K562 (cell line): ENCODE results near the gene AMFR. TPM values are rescaled to one million over a fixed set of nuclear protein-coding genes. Genes with fewer than 3 reads are reported as not detected.

Experiments
- CREB3 ChIP-seq: fragments of 450-650 bp; conservative IDR thresholded peaks from 2 replicates; pipeline ENCODE4 v1.6.1; 2016; ENCODE audit warnings: missing genetic modification characterization, low read depth, mild to moderate bottlenecking, missing compliant biosample characterization, moderate library complexity
- CSDE1 ChIP-seq, 2 experiments: fragments of 450-650 bp; IDR thresholded peaks; 2 replicates each; pipeline ENCODE4 v1.6.1; 2016; ENCODE audit warnings: mild to moderate bottlenecking in 1 of 2
- DPF2 ChIP-seq: fragments of 450-650 bp; IDR thresholded peaks from 2 replicates; pipeline ENCODE4 v1.6.1; 2016
- FOSL1 ChIP-seq: fragments of 200-800 bp; sonication (Bioruptor generic); conservative IDR thresholded peaks from 2 replicates; pipeline ENCODE4 v1.6.1; 2016; ENCODE audit warnings: missing genetic modification characterization, missing compliant biosample characterization
- KLF6 ChIP-seq: fragments of 250-450 bp; sonication (Bioruptor Pico); IDR thresholded peaks from 2 replicates; pipeline ENCODE4 v1.4.0; 2020; ENCODE audit warnings: mild to moderate bottlenecking, moderate library complexity, borderline replicate concordance
- LEF1 ChIP-seq: fragments of 450-650 bp; IDR thresholded peaks from 2 replicates; pipeline ENCODE4 v1.6.1; 2016; ENCODE audit warnings: mild to moderate bottlenecking
- MLX ChIP-seq, 2 experiments: fragments of 450-650 bp in 1 of 2; sonication (generic) in 1 of 2; formaldehyde crosslinking; conservative IDR thresholded peaks; 2 replicates each; pipeline versions ENCODE4 v1.4.0 to v1.8.1; 2020 to 2022; ENCODE audit warnings: mild to moderate bottlenecking in 1 of 2, missing genetic modification reagents in 1 of 2
- PHF21A ChIP-seq: fragments of 450-650 bp; IDR thresholded peaks from 2 replicates; pipeline ENCODE4 v1.6.1; 2017; ENCODE audit warnings: low read depth, borderline replicate concordance
- PML ChIP-seq: IDR thresholded peaks from 2 replicates; pipeline ENCODE4 v1.6.1; 2012; ENCODE audit warnings: low read length, inconsistent platforms
- SPI1 ChIP-seq: IDR thresholded peaks from 2 replicates; pipeline ENCODE4 v1.6.1; 2011; ENCODE audit warnings: low read depth, low read length, control low read depth, borderline replicate concordance
- TAL1 ChIP-seq: fragments of 450-650 bp; IDR thresholded peaks from 2 replicates; pipeline ENCODE4 v1.6.1; 2016; ENCODE audit warnings: mild to moderate bottlenecking
- TCF7 ChIP-seq: sonication (generic); IDR thresholded peaks from 2 replicates; pipeline ENCODE4 v1.6.1; 2016; ENCODE audit warnings: antibody characterized with exemption, borderline replicate concordance
- TOE1 ChIP-seq, 2 experiments: fragments of 450-650 bp in 1 of 2; sonication (generic) in 1 of 2; formaldehyde crosslinking in 1 of 2; IDR thresholded peaks; 2 replicates each; pipeline versions ENCODE4 v1.7.1 to v1.8.0; 2016 to 2022; ENCODE audit warnings: borderline replicate concordance in 2 of 2, mild to moderate bottlenecking in 2 of 2, antibody characterized with exemption in 1 of 2, inconsistent platforms in 1 of 2, low read depth in 1 of 2, missing genetic modification reagents in 1 of 2, moderate library complexity in 1 of 2
- TRIM24 ChIP-seq, 2 experiments: fragments of 450-650 bp; IDR thresholded peaks; 2 replicates each; pipeline ENCODE4 v1.6.1; 2016
- ZFP91 ChIP-seq: sonication (generic); formaldehyde crosslinking; IDR thresholded peaks from 2 replicates; pipeline ENCODE4 v1.8.0; 2022; ENCODE audit warnings: mild to moderate bottlenecking, missing genetic modification reagents
- ZNF696 ChIP-seq: fragments of 250-450 bp; sonication (Bioruptor Pico); conservative IDR thresholded peaks from 2 replicates; pipeline ENCODE4 v1.4.0; 2020; ENCODE audit warnings: mild to moderate bottlenecking, moderate library complexity
- ZNF764 ChIP-seq: fragments of 250-450 bp; sonication (Bioruptor Pico); IDR thresholded peaks from 2 replicates; pipeline ENCODE4 v1.4.0; 2020; ENCODE audit warnings: low read depth, mild to moderate bottlenecking, moderate library complexity
- polyA plus RNA-seq, 8 experiments: library from polyadenylated mRNA; depleted of rRNA in 4 of 8; stranded (reverse) in 5 of 8; unstranded in 3 of 8; fragments of >200 nt; fragmentation: Nextera tagmentation in 2 of 8; fragmentation: Illumina TruSeq in 1 of 8; extraction: Ambion mirVana in 2 of 8; extraction: Trizol in 1 of 8; gene quantifications; 2 replicates each; pipeline versions ENCODE4 v1.2.1 to v1.2.3, GENCODE V29; 2011 to 2014; ENCODE audit warnings: inconsistent platforms in 1 of 8, missing spikeins in 1 of 8
- total RNA-seq, 7 experiments: library from RNA; depleted of rRNA in 6 of 7; stranded (reverse); fragments of >200 nt in 6 of 7; fragmentation: Illumina TruSeq in 2 of 7; extraction: Trizol in 2 of 7; gene quantifications; 2 replicates each; pipeline versions ENCODE4 v1.2.1 to v1.2.3, GENCODE V29; 2011 to 2021; ENCODE audit warnings: low replicate concordance in 1 of 7
- TF ChIP-seq, protein P1 (sequence below): fragments of 450-650 bp; IDR thresholded peaks from 2 replicates; pipeline ENCODE4 v1.7.0; 2016; ENCODE audit warnings: borderline replicate concordance
- TF ChIP-seq, protein P2 (sequence below): fragments of 450-650 bp; IDR thresholded peaks from 2 replicates; pipeline ENCODE4 v1.6.1; 2014; ENCODE audit warnings: low read depth, mild to moderate bottlenecking, moderate library complexity, borderline replicate concordance

The AMFR gene
- total and polyA plus RNA-seq, 9 of the 15 experiments (the other 6 are each of a cell fraction or from before 2014, with no cell fraction given) = 15.6 to 113 (median 58.4) TPM

DNA sequence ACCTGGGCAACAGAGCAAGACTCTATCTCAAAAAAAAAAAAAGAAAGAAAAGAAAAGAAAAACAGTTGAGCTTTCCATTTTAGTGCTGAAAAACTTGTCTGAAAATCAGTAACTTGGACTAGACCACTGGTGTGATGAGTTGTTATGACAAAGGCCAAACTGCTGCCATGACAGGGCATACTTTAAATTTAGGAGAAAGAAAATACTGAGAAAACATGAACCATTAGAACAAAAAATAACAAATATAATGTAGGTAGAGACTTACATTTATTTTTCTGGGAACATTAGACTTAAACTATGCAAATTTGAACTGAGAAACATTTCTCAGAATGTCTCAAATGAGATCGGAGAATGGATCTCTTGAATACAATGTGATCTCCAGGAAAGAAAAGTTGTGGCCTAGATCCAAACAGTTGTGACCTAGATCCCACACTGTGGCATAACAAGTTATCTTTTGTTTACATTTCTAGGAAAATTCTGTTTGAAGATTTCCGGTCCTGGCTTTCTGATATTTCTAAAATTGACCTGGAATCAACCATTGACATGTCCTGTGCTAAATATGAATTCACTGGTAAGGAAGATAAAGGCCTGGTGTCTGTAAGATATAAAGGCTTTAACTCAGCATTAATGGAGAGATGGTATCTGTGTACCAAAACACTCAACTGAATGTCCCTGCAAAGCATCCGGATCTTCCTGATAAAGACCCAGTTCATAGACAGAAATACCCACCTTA is 36.9 kb upstream of the AMFR start (continued):
- peak; percentile 95 for TF ChIP-seq TAL1
- TF ChIP-seq, protein P1, sequence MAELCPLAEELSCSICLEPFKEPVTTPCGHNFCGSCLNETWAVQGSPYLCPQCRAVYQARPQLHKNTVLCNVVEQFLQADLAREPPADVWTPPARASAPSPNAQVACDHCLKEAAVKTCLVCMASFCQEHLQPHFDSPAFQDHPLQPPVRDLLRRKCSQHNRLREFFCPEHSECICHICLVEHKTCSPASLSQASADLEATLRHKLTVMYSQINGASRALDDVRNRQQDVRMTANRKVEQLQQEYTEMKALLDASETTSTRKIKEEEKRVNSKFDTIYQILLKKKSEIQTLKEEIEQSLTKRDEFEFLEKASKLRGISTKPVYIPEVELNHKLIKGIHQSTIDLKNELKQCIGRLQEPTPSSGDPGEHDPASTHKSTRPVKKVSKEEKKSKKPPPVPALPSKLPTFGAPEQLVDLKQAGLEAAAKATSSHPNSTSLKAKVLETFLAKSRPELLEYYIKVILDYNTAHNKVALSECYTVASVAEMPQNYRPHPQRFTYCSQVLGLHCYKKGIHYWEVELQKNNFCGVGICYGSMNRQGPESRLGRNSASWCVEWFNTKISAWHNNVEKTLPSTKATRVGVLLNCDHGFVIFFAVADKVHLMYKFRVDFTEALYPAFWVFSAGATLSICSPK = no peak
- TF ChIP-seq LEF1 = peak; percentile 84
- peak; percentile 46 to 75; a peak in 3 of 4 replicates for TF ChIP-seq TRIM24 (IDR thresholded peaks at IDR 0.05)
- no peak for TF ChIP-seq ZFP91 (CRISPR knock-in tag)
- no peak for TF ChIP-seq PHF21A
- TF ChIP-seq TCF7 = 0 out of 2 replicates have a peak, but pooled peaks have one; percentile 70
- no peak for TF ChIP-seq ZNF764 (CRISPR knock-in tag)
- TF ChIP-seq CREB3 (tag) = 0 out of 2 replicates have a peak, but pooled peaks have one; percentile 39
- TF ChIP-seq, protein P2, sequence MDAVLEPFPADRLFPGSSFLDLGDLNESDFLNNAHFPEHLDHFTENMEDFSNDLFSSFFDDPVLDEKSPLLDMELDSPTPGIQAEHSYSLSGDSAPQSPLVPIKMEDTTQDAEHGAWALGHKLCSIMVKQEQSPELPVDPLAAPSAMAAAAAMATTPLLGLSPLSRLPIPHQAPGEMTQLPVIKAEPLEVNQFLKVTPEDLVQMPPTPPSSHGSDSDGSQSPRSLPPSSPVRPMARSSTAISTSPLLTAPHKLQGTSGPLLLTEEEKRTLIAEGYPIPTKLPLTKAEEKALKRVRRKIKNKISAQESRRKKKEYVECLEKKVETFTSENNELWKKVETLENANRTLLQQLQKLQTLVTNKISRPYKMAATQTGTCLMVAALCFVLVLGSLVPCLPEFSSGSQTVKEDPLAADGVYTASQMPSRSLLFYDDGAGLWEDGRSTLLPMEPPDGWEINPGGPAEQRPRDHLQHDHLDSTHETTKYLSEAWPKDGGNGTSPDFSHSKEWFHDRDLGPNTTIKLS = 0 out of 2 replicates have a peak, but pooled peaks have one; percentile 25
- TF ChIP-seq CSDE1 (IDR thresholded peaks at IDR 0.05) = no peak
- peak; percentile 25; the same call in 1 of the 2 replicates for TF ChIP-seq KLF6
- no peak for TF ChIP-seq TOE1 (IDR thresholded peaks at IDR 0.05; ENCODE audit: borderline replicate concordance)
- TF ChIP-seq TOE1 (CRISPR knock-in tag; IDR thresholded peaks at IDR 0.05; ENCODE audit: borderline replicate concordance, low read depth) = no peak
- no peak for TF ChIP-seq ZNF696 (CRISPR knock-in tag)
- TF ChIP-seq DPF2 = peak; percentile 93
- TF ChIP-seq SPI1 = no peak
- no peak for TF ChIP-seq MLX (CRISPR knock-in tag; conservative IDR thresholded peaks at IDR 0.05)
- TF ChIP-seq FOSL1 = peak; percentile 67
- TF ChIP-seq PML = peak; percentile 89
